Lower leg skin (tissue), 3 donors: ENCODE results near the gene CAMK2D.

ENCODE experiments used
- POLR2A ChIP-seq, 2 donors: fragments of 450-650 bp; IDR thresholded peaks; one replicate each; pipeline ENCODE4 v1.6.1; 2016 to 2017; ENCODE audit warnings: antibody characterized with exemption in 2 of 2, mild to moderate bottlenecking in 1 of 2, moderate library complexity in 1 of 2
- TF ChIP-seq, protein P1 (sequence below), 3 donors: fragments of 450-650 bp; IDR thresholded peaks; one replicate each; pipeline ENCODE4 v1.5.1; 2016; ENCODE audit warnings: antibody characterized with exemption in 3 of 3, mild to moderate bottlenecking in 3 of 3, moderate library complexity in 2 of 3

DNA sequence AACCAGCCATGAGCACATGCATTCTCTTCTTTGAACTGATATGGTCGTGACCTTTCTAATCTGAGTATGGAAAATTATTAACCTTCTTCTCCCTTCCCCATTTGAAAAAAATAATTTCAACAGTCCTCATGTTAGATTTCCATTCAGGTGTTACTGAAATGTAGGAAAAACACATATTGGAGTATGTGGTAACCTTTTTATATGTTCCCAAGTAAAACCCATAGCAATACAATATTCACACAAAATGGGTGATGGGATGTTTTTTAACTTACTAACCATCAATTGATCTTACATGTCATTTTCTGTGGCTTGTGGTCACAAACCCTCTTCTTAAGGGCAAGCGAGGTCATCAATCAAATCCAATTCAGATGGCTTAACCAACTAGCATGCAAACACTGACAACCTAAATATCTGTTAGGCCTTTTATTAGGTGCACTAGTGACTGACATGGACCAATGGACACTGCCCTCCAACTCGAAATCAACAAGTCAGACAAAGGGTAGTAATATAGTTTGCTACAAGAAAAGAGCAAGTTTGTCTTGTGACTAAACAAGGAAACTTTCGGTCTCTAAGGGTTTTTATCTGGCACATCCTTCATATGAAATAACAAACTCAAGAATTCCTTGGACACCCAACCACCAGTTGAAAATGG lies 74.3 kb downstream of the CAMK2D start:
- TF ChIP-seq, protein P1, sequence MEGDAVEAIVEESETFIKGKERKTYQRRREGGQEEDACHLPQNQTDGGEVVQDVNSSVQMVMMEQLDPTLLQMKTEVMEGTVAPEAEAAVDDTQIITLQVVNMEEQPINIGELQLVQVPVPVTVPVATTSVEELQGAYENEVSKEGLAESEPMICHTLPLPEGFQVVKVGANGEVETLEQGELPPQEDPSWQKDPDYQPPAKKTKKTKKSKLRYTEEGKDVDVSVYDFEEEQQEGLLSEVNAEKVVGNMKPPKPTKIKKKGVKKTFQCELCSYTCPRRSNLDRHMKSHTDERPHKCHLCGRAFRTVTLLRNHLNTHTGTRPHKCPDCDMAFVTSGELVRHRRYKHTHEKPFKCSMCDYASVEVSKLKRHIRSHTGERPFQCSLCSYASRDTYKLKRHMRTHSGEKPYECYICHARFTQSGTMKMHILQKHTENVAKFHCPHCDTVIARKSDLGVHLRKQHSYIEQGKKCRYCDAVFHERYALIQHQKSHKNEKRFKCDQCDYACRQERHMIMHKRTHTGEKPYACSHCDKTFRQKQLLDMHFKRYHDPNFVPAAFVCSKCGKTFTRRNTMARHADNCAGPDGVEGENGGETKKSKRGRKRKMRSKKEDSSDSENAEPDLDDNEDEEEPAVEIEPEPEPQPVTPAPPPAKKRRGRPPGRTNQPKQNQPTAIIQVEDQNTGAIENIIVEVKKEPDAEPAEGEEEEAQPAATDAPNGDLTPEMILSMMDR (IDR thresholded peaks at IDR 0.05), result no peak
- no peak for TF ChIP-seq POLR2A (IDR thresholded peaks at IDR 0.05)
